HG03066 (cell line): ENCODE results near the gene ABHD4.
"Not testable (repeated sequence)": the region's sequence is repeated elsewhere in the genome, so short reads cannot be mapped to it uniquely, and the experiment has no call there.

Experiments
- ATAC-seq: cut with Tn5 transposase; IDR thresholded peaks from one replicate; pipeline ENCODE4 v1.9.1; 2021; ENCODE audit warnings: low read depth; ENCODE audit not compliant: unreplicated experiment

Gene ABHD4

GRCh38 chr14:22588526-22589095 is 9.5 kb upstream of the ABHD4 start:
- no peak for ATAC-seq

DNA sequence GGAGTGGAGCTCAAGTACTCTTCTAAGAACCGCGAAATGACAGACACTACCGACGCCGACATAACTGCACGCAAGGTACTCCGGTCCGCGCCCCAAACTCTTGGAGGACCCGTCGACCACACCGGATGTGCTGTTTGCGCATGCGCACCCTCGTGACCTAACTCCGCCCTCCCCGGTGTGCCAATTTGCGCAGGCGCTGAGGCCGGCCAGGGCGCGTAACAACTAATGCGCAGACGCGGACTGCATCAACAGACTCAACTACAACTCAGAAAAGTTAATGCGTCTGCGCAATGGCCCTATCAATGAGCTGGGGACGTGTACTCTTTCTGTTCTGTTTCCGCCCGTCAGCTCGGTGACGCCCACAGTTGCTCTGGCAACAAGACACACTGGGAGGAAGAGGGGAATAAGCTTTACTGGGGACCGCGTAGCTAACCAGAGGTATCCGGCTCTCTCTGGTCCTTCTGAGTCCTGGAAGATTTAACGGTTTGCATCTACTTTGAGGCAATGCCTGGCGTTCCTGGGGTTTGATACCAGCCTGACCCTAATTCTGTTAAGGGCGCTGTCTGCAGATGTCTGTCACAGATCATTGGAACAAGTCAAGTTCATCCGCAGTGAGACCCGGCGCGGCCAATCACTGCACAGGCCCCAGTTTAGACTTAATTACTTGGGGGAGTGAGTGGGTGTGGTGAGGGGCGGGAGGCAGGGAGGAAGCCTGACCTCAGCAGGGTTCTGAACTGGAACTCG is 8.8 kb upstream of the ABHD4 start, which contains the start of gene DAD1:
Gene DAD1 (minus strand): TSS at position 129 of the 744 bp plus-strand sequence. CDS start 67 bp downstream, at position 62.
- peak; percentile 90 for ATAC-seq

DNA sequence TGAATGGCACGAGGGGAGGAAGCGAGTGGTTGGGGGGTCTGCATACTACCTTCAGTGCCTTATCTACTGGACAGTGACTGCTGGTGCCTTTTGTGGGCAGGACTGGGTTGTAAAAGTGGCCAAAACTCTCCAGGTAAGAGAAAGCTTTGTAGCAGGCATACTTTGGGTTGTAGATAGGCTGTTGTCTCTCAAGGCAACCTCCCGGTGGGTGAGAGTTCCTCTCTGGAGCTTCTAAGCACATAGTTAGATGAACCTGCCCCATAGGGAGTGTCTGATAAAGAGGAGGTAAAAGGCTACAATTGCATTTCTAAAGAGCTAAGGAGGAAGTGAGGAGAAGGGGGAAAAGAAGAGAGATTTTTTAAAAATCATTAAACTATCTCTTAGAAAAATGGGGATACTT is 4.9 kb upstream of the ABHD4 start:
- no peak for ATAC-seq

- no peak for ATAC-seq
These were observed 4.5 kb upstream of the ABHD4 start for GRCh38 chr14:22593601-22594000.

DNA sequence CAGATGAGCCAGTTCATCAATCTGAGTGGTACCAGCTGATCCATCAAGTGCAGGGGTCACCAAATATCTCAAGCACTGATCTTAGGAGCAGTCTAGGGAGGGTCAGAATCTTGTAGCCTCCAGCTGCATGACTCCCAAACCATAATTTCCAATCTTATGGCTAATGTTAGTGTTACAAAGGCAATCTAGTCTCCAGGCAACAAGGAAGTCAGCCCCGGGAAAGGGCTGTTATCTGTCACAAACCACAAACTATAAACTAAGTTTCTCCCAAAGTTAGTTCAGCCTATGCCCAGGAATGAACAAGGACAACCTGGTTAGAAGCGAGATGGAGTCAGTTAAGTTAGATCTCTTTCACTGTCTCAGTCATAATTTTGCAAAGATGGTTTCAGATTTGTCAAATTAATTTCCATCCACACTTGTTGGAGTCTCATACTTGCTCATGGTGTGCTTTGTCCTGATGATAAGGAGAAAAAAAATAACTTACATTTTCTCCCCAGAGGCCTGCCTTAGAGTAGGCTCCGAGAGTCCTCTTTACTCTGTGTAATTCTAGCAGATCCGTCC is 3.9 kb upstream of the ABHD4 start:
- no peak for ATAC-seq

- ATAC-seq, result no peak
These were observed 1.7 kb upstream of the ABHD4 start for GRCh38 chr14:22596354-22596879.

GRCh38 chr14:22597265-22597664 is 835 bp upstream of the ABHD4 start:
- no peak for ATAC-seq

DNA sequence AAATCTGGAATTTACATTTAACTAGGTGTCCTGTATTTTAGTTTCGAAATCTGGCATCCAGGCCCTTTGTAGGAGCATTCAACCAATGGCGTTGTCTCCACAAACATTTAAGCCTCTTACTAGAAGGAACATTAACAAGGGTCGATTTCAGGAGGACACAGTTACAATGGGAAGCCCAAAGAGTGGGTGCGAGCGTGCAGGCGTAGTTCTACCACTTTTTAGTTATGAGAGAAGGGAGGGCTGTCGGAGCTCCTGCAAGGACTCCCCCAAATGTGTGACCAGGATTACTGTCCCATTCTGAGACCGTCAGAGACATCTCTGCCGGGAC is 365 bp upstream of the ABHD4 start:
- ATAC-seq, result peak; percentile 24

- ATAC-seq, result no peak
These were observed 770 bp downstream of the ABHD4 start for GRCh38 chr14:22598896-22599244.

- no peak for ATAC-seq
These were observed 1.2 kb downstream of the ABHD4 start for GRCh38 chr14:22599349-22599748.

GRCh38 chr14:22600027-22600426 is 1.9 kb downstream of the ABHD4 start:
- ATAC-seq, result no peak

DNA sequence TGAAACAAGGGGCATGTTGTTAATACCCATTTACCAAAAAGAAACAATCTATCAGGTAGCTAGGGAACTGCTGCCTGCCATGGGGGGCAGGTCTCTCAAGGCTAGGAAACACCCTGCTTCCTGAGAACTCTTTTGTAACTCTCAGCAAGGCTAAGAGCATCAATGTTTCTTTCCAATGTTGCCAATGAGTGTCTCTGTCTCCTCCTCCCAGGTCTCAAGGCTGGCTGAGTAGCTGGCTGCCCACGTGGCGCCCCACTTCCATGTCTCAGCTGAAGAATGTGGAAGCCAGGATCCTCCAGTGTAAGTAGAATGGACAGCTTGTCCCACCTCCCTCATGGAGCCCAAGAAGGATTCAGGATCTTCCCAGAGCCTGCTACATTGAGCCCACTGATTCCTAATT is 3.4 kb downstream of the ABHD4 start:
- no peak for ATAC-seq

- ATAC-seq, result no peak
These were observed 3.9 kb downstream of the ABHD4 start for GRCh38 chr14:22601996-22602395.

DNA sequence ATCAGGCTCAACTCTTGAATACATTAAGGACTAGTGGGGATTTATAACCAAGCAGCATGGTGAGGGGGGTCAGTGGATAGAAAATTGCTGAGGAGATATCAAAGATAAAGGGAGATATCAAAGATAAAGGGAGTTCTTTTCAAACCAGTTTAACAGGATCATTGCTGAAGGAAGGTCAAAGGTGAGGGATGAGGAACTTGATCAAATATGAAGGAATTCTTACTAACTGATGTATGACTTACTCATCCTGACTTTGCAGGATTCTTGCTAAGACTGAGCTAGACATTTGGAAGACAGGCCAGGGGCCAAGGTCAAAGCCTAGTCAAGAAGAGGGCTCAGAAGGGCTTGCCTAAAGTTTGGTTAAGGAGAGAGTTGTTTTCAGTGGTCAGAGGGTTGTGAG is 4.8 kb downstream of the ABHD4 start:
- no peak for ATAC-seq

DNA sequence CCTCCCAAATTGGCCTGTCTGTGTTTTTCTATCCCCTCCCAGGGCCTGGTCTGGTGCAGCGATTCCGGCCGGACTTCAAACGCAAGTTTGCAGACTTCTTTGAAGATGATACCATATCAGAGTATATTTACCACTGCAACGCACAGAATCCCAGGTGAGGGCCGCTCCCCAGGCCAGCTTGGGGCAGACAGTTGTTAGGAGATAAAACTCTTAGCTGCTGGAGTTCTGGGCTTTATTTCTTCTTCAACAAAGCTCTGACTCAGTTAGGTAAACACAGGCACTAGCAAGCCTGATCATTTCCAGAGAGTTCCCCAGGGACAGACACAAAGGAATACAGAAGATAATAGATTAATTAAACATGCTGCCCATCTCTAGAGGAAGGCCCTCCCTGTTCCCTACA is 8.3 kb downstream of the ABHD4 start:
- ATAC-seq, result no peak

- no peak for ATAC-seq
These were observed 9.2 kb downstream of the ABHD4 start for GRCh38 chr14:22607291-22607690.

GRCh38 chr14:22610931-22611330 is 12.8 kb downstream of the ABHD4 start:
- no peak for ATAC-seq

DNA sequence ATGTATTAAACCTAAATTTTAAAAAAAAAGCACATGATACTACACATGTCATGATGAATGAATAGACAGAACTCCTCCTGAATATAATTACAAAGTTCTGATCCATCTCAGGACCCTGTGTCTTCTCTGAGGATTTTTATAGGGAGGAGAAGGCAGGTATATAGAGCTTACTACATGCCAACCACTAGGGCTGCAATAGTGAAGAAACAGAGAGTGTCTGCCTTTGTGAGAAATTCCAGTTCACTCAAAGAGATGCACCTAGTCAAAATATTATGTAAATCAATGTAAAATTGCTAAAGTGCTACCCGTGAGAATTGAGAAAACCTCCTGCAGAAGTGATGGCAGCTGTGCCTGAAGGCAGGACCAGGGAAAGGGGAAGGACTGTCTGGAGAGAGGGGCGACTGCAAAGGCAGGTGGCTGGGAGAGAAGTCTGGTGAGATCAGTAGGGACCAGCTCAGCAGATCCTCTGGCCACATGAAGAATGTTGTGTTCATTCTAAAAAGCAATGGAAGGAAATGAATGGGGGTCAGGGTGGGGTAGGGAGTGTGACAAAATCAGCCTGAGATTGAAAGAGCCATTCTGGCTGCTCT is 15.1 kb downstream of the ABHD4 start:
- no peak for ATAC-seq

DNA sequence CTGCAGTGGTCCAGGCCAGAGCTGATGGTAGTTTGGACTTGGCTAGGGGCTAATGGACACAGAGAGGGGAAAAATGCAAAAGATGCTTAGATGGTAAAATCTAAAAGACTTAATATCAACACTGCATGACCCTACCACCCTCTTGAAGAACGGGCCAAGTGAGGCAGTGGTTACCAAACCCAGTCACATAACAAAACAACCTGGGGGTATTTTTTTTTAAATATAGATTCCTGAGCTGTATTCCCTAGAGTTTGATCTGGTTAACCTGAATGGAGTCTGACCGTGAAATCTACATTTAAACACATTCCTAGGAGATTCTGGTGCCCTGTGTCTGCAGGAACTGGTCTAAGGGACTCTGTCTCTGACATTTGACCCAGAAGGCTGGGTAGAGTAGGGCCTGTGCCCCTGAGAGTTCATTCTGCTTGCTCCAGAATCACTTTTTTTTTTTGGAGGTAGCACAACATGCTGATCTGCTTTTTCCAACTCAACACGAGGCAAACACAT is 15.7 kb downstream of the ABHD4 start:
- no peak for ATAC-seq

GRCh38 chr14:22614240-22614799 is 16.2 kb downstream of the ABHD4 start:
- no peak for ATAC-seq

DNA sequence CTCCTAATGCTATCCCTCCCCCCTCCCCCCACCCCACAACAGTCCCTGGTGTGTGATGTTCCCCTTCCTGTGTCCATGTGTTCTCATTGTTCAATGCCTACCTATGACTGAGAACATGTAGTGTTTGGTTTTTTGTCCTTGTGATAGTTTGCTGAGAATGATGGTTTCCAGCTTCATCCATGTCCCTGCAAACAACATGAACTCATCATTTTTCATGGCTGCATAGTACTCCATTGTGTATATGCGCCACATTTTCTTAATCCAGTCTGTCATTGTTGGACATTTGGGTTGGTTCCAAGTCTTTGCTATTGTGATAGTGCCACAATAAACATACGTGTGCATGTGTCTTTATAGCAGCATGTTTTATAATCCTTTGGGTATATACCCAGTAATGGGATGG is 17.7 kb downstream of the ABHD4 start:
- not testable (repeated sequence) for ATAC-seq
